NCI-H446 (cell line): Measurements from ENCODE around the gene ARFGAP3.
A peak's percentile ranks its signal among the peaks of the same experiment; 100 is the strongest.

Experiments
- DNase-seq, 2 experiments: peaks; one replicate each; lab custom pipeline; 2025; lab: John Stamatoyannopoulos, UW

ARFGAP3 gene

GRCh38 chr22:42863349-42863961 lies 6.4 kb upstream of the ARFGAP3 start:
- DNase-seq: no peak

DNA sequence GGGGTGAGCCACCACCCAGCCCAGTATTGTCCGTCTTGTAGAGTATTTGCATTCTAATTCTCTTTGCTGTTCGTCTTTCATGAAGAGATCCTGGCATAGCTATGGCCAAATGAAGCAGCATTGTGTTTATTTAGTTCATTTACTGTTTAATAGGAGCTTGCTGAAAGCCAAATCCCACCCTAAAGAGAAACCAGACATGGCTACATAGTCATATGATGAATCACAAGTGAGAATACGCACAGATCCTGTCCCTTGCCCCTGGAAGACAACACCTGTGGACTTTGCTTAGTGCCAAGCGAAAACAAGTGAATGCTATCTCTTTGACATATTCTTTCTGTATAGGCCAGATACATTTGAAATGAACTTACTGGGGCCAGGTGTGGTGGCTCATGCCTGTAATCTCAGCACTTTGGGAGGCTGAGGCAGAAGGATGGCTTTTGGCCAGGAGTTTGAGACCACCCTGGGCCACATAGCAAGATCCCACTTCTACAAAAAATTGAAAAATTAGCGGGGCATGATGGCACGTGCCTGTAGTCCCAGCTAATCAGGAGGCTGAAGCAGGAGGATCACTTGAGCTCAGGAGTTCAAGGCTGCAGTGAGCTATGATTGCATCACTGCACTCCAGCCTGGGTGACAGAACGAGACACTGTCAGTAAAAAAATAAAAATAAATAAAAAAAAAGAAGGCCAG lies 5.1 kb upstream of the ARFGAP3 start:
- DNase-seq: peak in 1 of 2 experiments; percentile 39

GRCh38 chr22:42860968-42861367 lies 3.9 kb upstream of the ARFGAP3 start:
- DNase-seq: peak; percentile 90 to 94

- peak; percentile 32 to 79 for DNase-seq
Observed at GRCh38 chr22:42857845-42858481, 890 bp upstream of the ARFGAP3 start.

DNA sequence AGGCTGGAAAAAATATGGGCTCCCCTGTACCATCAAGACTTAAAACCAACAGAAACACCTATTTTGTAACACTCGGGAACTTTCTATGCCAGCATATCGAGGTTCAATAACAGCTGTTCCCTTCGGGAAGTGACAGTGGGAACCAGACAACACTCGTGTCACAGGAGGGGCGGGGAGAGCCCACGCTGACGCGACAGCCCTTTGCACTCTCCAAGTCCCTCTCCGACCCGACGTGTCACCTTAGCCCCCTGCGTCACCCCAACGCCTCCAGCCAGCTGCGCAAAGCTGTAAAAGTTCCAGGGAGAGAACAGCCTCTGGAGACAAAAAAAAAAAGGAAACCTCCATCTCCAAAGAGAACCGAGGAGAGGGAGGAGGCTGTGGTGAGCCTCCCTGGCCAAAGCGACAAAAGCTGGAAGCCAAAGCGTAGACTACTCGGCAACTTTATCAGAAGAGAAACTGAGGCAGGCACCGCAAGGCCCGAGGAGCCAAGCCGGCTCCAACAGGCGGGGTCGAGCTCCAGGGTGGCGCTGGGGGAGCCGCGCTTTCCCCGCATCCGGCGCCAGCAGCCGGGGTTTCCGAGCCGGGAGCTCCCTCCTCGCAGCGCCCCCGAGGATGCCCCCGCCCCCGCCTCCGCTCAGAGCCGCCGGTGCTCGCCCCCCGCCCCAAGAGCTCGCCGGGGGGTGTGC lies 751 bp downstream of the ARFGAP3 start:
- peak in 1 of 2 experiments; percentile 30 for DNase-seq

GRCh38 chr22:42855721-42856120 lies 1.4 kb downstream of the ARFGAP3 start:
- DNase-seq: no peak

- DNase-seq: no peak
Observed at GRCh38 chr22:42855211-42855610, 1.9 kb downstream of the ARFGAP3 start.

- DNase-seq: no peak
Observed at GRCh38 chr22:42848941-42849550, 8.0 kb downstream of the ARFGAP3 start.

GRCh38 chr22:42847110-42847509 lies 10.0 kb downstream of the ARFGAP3 start:
- no peak for DNase-seq

DNA sequence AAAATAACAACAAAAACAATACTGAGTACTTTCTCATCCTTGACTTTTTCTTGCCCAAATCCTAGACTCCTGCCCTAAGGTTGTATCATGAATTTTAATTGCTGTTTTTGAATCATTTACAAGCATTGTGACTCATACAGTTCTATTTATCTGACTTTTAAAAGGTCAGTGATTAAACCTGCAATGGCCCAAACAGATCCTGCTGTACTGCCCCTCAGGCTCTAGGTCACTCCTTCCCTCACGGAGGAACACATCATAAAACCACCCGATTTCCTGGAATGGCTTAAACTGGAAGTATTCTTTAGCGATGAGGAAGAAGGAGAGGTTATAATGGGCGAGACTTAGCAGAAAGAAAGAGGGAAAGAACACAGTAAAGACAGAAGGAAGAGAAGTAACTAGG lies 12.3 kb downstream of the ARFGAP3 start:
- no peak for DNase-seq

DNA sequence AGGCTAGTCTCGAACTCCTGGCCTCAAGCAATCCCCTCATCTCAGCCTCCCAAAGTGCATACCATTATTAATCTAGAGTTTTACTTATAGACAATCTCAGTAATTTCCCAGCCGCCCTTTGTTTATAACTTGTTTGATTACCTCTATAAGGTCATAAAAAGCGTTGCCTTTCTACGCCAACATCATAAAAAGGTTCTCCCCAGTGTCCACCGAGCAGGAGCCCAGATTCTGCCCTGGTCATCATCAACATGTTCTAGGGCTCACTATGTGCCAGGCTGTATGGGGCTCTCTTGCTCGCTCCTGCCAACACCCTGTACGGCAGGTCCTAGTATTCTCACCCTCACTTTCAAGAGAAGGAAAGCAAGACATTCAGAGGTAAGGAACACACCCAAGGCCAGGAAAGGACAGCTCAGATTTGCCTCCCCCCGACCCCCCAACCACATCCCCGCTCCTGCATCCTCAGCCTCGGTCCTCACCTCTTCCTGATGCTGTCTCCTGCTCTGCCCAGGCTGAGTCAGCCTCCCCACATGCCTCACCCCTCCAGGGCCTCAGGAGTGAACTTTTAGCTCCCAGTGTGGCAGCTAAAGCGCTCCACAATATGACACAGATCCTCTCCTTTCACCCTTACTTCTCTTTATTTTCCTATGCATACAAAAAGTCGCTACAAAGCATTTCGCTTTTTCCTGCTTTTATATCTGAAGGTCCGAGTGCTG lies 14.3 kb downstream of the ARFGAP3 start:
- DNase-seq: no peak

- DNase-seq: no peak
Observed at GRCh38 chr22:42841444-42841843, 15.6 kb downstream of the ARFGAP3 start.

GRCh38 chr22:42837556-42837955 lies 19.5 kb downstream of the ARFGAP3 start:
- no peak for DNase-seq

DNA sequence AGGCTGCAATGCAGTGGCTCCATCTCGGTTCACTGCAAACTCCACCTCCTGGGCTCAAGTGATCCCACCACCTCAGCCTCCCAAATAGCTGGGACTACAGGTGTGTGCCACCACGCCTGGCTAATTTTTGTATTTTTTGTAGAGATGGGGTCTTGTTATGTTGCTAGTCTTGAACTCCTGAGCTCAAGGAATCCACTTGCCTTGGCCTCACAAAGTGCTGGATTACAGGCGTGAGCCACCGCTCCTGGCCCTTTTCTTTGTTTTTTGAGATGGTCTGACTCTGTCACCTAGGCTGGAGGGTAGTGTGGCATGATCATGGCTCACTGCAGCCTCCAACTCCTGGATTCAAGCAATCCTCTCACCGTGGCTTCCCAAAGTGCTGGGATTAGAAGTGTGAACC lies 21.0 kb downstream of the ARFGAP3 start:
- no peak for DNase-seq

DNA sequence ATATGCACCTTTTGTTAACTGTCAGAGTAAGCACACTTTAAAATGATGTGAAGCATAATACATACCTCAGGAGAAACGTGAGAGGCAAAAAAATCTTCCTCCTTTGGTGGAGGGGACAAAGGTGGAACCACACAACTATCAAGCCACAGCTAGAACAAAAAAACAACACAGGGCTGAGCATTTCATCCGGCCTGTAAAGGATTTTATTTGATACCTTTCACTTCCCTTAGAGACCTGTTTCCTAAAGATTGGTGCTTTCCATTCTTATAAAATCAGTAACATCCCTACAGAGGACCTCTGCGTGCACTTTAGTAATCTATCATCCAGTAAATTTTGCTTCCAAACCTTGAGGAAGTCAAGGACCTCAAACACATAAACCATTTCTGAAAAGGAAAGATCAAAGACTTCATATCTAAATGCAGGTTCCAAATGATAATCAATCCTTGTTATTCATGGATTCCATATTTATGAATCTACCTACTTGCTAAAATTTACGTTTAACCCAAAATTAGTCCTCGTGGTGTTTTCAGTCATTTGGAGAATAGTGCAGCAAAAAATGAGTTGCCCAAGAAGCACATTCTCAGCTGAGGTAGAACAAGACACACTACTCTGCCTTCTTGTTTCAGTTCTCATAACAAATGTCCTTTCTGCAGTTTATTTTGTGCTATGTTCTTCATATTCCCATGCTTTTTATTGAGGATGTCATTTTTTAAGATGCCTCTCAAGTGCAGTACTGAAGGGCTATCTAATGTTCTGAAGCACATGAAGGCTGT lies 22.7 kb downstream of the ARFGAP3 start:
- DNase-seq: no peak

- no peak for DNase-seq
Observed at GRCh38 chr22:42833104-42833503, 24.0 kb downstream of the ARFGAP3 start.

- DNase-seq: no peak
Observed at GRCh38 chr22:42831712-42832111, 25.4 kb downstream of the ARFGAP3 start.

GRCh38 chr22:42830161-42830560 lies 26.9 kb downstream of the ARFGAP3 start:
- no peak for DNase-seq

DNA sequence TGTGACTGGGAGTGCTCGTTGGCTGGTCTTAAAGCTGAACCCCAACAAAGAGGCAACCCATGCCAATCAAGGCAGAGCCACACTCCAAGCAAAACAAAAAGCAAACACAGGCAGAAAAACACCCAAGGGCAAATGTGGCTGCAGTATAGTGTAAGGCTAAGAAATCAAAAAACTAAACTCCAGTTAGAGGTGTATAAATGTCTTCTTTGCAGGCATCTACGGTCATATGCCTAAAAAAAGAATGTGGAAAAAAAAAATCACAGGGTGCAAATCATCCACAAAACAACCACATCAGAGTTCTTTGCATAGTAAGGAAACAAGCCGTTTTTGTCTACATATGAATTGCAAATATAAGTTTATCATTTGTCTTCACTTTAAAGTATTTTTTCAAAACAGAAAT lies 27.8 kb downstream of the ARFGAP3 start:
- no peak for DNase-seq

DNA sequence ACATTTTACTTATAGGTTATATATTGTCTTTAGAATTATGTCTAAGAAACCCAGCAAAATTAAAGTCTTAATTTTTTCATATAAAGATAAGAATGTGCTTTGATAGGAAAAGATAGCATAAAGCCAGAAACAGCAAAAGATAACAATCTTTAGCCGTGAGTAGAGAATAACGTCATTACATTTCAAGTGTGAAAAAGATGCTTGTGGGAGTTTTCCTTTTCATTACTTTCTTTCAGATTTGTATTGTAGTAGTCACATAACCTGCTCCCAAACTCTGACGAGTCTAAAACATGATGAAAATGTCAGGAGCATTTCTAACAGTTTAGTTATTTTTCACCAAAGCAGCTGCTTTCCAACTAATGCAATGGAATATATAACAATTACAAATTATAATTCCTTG lies 31.3 kb downstream of the ARFGAP3 start:
- DNase-seq: no peak

DNA sequence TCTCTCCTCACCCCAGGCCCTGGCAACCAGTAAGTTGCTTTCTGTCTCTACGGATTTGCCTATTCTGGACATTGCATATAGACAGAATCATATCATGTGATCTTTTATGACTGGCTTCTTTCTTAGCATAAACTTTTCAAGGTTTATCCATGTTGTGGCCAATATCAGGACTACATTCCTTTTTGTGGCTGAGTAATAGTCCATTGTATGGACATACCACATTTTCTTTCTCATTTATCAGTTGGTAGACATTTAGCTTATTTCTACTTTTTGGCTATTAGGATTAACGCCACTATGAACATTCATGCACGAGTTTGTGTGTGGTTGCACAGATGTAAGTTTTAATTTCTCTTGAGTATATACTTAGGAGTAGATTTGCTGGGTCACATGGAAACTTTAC lies 35.7 kb downstream of the ARFGAP3 start:
- DNase-seq: no peak
